ENCODE results near the gene SOX8.
"Not testable (repeated sequence)": the region's sequence is repeated elsewhere in the genome, so short reads cannot be mapped to it uniquely, and the experiment has no call there.

The SOX8 gene

GRCh38 chr16:981695-982144 lies at the start of gene SOX8:
Gene SOX8, plus strand, starts transcription at chr16:981770. Its CDS starts 153 bp downstream, at chr16:981923.
- no peak for DNase-seq

DNA sequence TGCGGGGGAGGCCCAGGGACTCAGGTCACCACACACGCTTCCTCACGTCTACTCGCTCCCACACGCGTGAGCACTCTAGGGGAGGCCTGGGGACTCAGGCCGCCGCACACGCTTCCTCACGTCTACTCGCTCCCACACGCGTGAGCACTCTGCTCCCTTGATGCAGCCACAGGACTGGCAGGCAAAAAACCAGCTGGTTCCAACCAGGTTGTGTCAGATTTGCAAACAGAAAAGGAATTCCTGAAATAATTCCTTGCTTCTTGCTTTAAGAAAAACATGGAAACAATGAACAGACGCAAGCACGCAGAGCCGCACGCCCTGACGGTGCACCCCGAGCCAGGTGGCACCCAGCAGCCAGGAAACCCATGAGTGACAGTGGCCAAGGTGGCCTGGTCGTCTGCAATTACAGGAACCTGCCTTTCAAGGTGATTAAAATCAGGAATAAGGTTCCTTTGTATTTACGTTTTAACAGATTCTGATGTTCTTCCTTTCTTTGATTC lies 48.7 kb upstream of the SOX8 start:
- DNase-seq: peak; percentile 7

DNA sequence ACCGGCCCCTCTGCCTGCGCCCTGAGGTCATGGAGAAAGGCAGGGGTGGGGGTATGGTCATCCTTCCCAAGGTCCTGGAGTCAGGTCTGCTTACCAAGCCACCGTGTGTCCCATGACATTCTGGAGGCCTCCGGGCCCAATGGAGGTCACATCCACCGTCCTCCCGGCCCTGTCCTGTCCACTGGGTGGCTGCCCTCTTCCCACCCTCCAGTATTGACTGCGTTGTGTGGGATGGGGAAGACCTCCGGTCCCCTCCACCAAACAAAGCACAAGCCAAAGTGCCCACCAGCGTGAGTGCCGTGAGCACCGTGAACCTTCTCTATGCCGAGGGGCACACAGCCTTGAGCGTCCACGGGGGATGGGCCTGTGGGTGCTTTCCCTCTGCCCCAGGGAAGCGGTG lies 48.0 kb upstream of the SOX8 start:
- DNase-seq: no peak

- DNase-seq: no peak
Observed at GRCh38 chr16:934178-934577, 47.4 kb upstream of the SOX8 start.

GRCh38 chr16:935684-936083 lies 45.9 kb upstream of the SOX8 start:
- no peak for DNase-seq

- DNase-seq: no peak
Observed at GRCh38 chr16:937311-937710, 44.3 kb upstream of the SOX8 start.

- no peak for DNase-seq
Observed at GRCh38 chr16:937723-938122, 43.8 kb upstream of the SOX8 start.

GRCh38 chr16:938136-938535 lies 43.4 kb upstream of the SOX8 start:
- DNase-seq: no peak

- no peak for DNase-seq
Observed at GRCh38 chr16:938752-939151, 42.8 kb upstream of the SOX8 start.

DNA sequence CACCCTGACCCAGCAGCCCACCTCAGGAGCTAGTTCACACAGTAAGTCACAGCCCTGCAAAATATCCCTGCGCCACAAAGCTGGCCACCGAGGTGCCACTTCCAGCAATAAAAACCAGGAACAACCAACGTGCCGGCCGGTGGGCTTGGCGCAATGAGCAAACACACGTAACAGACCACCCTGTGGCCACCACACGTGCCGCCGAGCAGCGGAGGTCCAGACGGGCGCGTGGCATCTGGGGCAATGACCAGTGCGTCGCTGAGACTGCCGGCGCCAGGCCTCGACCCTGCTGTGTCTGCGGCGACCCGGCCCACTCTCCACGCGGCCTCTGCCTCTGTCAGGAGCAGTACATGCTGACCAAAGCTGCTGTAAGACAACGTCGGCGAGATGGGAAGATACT lies 42.3 kb upstream of the SOX8 start:
- no peak for DNase-seq

GRCh38 chr16:939941-940340 lies 41.6 kb upstream of the SOX8 start:
- DNase-seq: no peak

- DNase-seq: no peak
Observed at GRCh38 chr16:942436-943060, 39.0 kb upstream of the SOX8 start.

DNA sequence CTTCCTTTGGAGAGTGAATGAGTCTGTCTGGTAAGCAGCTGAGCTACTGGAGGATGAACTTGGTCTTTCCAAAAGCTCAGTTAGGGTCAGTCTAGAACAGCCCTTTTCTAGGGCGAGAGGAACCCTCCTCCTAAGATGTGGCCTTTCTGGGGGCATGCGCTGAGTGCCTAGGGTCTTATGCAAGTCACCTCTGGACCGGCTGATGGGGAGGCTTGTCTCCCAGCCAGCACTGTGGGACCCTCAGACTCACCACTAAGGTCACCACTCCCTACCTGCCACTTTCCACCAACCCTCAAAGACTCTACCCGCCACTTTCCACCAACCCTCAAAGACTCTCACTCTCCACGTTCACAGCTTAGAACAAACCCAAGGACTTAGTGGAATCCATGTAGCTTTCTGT lies 37.6 kb upstream of the SOX8 start:
- no peak for DNase-seq

DNA sequence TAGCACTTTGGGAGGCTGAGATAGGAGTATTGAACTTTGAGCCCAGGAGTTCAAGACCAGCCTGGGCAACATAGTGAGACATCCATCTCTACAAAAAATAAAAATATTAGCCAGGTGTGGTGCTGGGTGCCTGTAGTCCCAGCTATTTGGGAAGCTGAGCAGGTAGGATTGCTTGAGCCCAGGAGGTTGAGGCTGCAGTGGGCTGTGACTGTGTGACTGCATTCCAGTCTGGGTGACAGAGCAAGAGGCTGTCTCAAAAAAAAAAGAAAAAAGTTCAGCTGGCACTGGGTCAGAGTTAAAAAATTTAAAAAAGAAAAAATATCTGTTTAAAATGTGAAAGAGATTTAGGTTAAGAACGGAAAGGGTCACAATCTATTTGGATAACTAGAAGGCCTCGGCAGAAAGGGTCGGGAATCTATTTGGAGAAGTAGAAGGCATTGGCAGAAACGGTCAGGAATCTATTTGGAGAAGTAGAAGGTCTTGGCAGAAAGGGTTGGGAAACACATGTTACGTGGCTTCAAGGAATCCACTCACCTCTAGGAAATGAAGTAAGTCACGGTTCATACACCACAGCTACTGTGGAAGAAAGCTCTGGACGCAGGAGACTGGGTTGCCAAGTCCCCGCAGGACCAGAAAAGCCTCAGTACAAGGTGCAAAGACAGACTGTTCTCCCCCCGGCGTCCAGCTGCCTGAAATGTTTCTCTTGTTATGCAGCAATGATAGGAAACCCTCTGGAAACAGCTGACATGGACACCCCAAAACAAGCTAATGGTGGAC lies 36.1 kb upstream of the SOX8 start:
- DNase-seq: no peak

DNA sequence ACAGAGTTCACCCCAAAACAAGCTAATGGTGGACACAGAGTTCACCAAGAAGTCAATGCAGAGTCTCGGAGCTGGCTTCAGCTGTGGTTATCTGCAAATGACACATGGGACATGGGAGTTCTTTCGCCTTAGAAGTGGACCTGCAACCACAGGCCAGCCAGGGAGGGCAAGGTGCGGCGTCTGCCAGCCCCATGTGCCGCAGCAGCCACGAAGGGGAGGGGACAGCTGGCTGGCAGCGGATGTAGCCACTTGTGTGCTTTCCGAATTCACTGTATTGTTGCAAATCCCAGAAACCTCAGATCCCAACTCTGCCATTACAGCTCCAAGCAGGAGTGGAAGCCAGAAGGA lies 35.5 kb upstream of the SOX8 start:
- DNase-seq: no peak

GRCh38 chr16:947255-947921 lies 34.2 kb upstream of the SOX8 start:
- DNase-seq: no peak

- not testable (repeated sequence) for DNase-seq
Observed at GRCh38 chr16:947922-948303, 33.7 kb upstream of the SOX8 start.

DNA sequence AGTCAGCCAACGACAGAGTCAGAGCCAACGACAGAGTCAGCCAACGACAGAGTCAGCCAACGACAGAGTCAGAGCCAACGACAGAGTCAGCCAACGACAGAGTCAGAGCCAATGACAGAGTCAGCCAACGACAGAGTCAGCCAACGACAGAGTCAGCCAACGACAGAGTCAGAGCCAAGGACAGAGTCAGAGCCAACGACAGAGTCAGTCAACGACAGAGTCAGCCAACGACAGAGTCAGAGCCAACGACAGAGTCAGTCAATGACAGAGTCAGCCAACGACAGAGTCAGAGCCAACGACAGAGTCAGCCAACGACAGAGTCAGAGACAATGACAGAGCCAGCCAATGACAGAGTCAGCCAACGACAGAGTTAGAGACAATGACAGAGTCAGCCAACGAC lies 32.8 kb upstream of the SOX8 start:
- DNase-seq: not testable (repeated sequence)

DNA sequence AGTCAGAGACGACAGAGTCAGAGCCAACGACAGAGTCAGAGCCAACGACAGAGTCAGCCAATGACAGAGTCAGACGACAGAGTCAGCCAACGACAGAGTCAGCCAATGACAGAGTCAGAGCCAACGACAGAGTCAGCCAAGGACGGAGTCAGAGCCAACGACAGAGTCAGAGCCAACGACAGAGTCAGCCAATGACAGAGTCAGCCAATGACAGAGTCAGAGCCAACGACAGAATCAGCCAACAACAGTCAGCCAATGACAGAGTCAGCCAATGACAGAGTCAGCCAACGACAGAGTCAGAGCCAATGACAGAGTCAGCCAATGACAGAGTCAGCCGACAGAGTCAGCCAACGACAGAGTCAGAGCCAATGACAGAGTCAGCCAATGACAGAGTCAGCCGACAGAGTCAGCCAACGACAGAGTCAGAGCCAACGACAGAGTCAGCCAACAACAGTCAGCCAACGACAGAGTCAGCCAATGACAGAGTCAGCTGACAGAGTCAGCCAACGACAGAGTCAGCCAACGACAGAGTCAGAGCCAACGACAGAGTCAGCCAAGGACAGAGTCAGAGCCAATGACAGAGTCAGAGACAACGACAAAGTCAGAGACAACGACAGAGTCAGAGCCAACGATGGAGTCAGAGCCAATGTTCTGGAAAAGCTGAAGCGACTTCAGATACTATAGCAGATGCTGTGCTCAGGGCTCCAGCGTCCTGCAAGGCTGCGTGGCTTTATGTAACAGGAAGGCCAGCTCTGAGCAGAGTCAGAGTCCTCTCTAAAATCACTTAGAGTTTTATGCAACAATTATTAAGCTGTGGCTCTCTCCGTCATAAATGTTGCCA lies 30.6 kb upstream of the SOX8 start:
- not testable (repeated sequence) for DNase-seq

- no peak for DNase-seq
Observed at GRCh38 chr16:951660-952301, 29.8 kb upstream of the SOX8 start.

DNA sequence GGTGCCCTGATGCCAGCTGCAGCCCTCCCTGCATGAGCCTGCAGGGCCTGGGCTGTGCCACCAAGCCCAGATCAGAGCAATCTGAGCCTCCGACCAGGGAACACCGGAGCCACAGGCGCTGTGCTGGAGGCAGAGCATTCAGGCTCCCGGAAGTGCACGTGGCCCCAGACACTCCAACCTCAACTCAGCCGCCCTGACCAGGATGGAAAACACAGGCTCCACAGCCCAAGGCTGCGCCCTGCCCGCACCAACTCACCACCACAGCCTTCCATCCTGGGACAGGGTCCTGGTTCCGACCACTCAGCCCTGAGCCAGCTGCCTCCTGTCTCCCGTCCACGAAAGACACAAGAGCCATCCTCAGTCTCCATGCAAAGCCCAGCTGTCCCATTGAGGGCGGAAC lies 29.2 kb upstream of the SOX8 start:
- DNase-seq: no peak

GRCh38 chr16:953818-954217 lies 27.8 kb upstream of the SOX8 start:
- not testable (repeated sequence) for DNase-seq
